ENCODE measurements around the gene FAM163A.
"Not testable (repeated sequence)": the region's sequence is repeated elsewhere in the genome, so short reads cannot be mapped to it uniquely, and the experiment has no call there.

FAM163A gene

GRCh38 chr1:179742717-179743678 lies at the start of gene FAM163A:
FAM163A (plus strand) TSS chr1:179743291; CDS start chr1:179813098, 69,807 bp downstream.
- no peak for DNase-seq (ENCODE audit: low spot score)

- DNase-seq (ENCODE audit: low spot score), result not testable (repeated sequence)
Observed at GRCh38 chr1:179694530-179694929, 48.6 kb upstream of the FAM163A start.

- DNase-seq (ENCODE audit: low spot score), result no peak
Observed at GRCh38 chr1:179702946-179703539, 40.0 kb upstream of the FAM163A start.

- peak; percentile 63 for DNase-seq (ENCODE audit: low spot score)
Observed at GRCh38 chr1:179706339-179706941, 36.7 kb upstream of the FAM163A start.

GRCh38 chr1:179707406-179707805 lies 35.7 kb upstream of the FAM163A start:
- no peak for DNase-seq (ENCODE audit: low spot score)

GRCh38 chr1:179708434-179709195 lies 34.5 kb upstream of the FAM163A start:
- DNase-seq (ENCODE audit: low spot score), result no peak

GRCh38 chr1:179709841-179710329 lies 33.2 kb upstream of the FAM163A start:
- no peak for DNase-seq (ENCODE audit: low spot score)

GRCh38 chr1:179714159-179714558 lies 28.9 kb upstream of the FAM163A start:
- no peak for DNase-seq (ENCODE audit: low spot score)

GRCh38 chr1:179714623-179715022 lies 28.5 kb upstream of the FAM163A start:
- DNase-seq (ENCODE audit: low spot score), result no peak

GRCh38 chr1:179719272-179719671 lies 23.8 kb upstream of the FAM163A start:
- DNase-seq (ENCODE audit: low spot score), result no peak

GRCh38 chr1:179728271-179728670 lies 14.8 kb upstream of the FAM163A start:
- DNase-seq (ENCODE audit: low spot score), result no peak

- DNase-seq (ENCODE audit: low spot score), result no peak
Observed at GRCh38 chr1:179729881-179730280, 13.2 kb upstream of the FAM163A start.

GRCh38 chr1:179731643-179732042 lies 11.4 kb upstream of the FAM163A start:
- DNase-seq (ENCODE audit: low spot score), result no peak

GRCh38 chr1:179742291-179742690 lies 800 bp upstream of the FAM163A start:
- DNase-seq (ENCODE audit: low spot score), result no peak

- no peak for DNase-seq (ENCODE audit: low spot score)
Observed at GRCh38 chr1:179743679-179744400, 749 bp downstream of the FAM163A start.

- no peak for DNase-seq (ENCODE audit: low spot score)
Observed at GRCh38 chr1:179744401-179745130, 1.5 kb downstream of the FAM163A start.

- no peak for DNase-seq (ENCODE audit: low spot score)
Observed at GRCh38 chr1:179745131-179745611, 2.1 kb downstream of the FAM163A start.

GRCh38 chr1:179745743-179746142 lies 2.7 kb downstream of the FAM163A start:
- no peak for DNase-seq (ENCODE audit: low spot score)

- DNase-seq (ENCODE audit: low spot score), result no peak
Observed at GRCh38 chr1:179747611-179748010, 4.5 kb downstream of the FAM163A start.

GRCh38 chr1:179748772-179749171 lies 5.7 kb downstream of the FAM163A start:
- DNase-seq (ENCODE audit: low spot score), result no peak

Data from kidney tubule cell (primary cell).